Colonic mucosa (tissue), 4 donors: ENCODE measurements around the gene KYNU. TPM values are rescaled to one million over a fixed set of nuclear protein-coding genes. Genes with fewer than 3 reads are reported as not detected.
"Not testable (repeated sequence)": the region's sequence is repeated elsewhere in the genome, so short reads cannot be mapped to it uniquely, and the experiment has no call there.

Experiments used
- DNase-seq: peaks from one replicate; pipeline ENCODE4 v3.0.0-alpha.2; 2020
- H3K27ac ChIP-seq: fragments of 200-600 bp; one replicate; pipeline ENCODE4 v1.8.0; 2021
- H3K27me3 ChIP-seq: fragments of 200-600 bp; one replicate; pipeline ENCODE4 v1.8.0; 2021
- H3K36me3 ChIP-seq: fragments of 200-600 bp; one replicate; pipeline ENCODE4 v1.8.0; 2021
- H3K4me1 ChIP-seq: fragments of 200-600 bp; one replicate; pipeline ENCODE4 v1.8.0; 2021; ENCODE audit warnings: mild to moderate bottlenecking
- H3K4me3 ChIP-seq: fragments of 200-600 bp; one replicate; pipeline ENCODE4 v1.8.0; 2021
- H3K9ac ChIP-seq, 2 donors: one replicate each; pipeline ENCODE4 v1.7.0; 2013; ENCODE audit warnings: control low read depth in 2 of 2, low read depth in 2 of 2, low read length in 2 of 2
- H3K9me3 ChIP-seq: fragments of 200-600 bp; one replicate; pipeline ENCODE4 v1.8.0; 2021
- CTCF ChIP-seq: fragments of 200-600 bp; IDR thresholded peaks from one replicate; pipeline ENCODE4 v1.8.0; 2022; ENCODE audit warnings: antibody characterized with exemption, mild to moderate bottlenecking
- intact Hi-C: fragments of 100-400 bp; cut with DNase I; formaldehyde crosslinking; loops from one replicate; pipeline ENCODE4 v1.14.1; 2022
- total RNA-seq, 2 donors: library from RNA; stranded (reverse); fragmentation: NEBNext Ultra II Directional in 1 of 2; extraction: Animal tissue kit (Norgen Biotek cat#: 25700) in 1 of 2; gene quantifications; one replicate each; pipeline ENCODE4 v1.2.1, GENCODE V29; 2021
- donor health status: healthy.
- donor health status: DM: no; HTN: no; CAD: no.
- donor health status: DM: no; HTN: no; CAD: no.

Gene KYNU
- total RNA-seq, 2 donors from 2014 or later = 0.64 to 2.8 TPM

DNA sequence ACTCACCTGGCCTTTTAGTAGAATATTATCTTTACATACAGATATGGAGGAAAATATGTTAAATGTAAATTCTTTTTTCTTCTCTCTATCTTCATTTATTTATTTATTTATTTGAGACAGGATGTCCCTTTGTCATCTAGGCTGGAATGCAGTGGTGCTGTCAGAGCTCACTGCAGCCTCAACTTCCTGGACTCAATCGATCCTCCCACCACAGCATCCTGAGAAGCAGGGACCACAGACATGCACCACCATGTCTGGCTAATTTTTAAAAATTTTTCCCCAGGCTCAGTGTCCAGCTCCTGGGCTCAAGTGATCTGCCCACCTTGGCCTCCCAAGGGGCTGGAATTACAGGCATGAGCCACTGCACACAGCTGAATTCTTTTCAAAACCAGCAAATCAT is 20.3 kb downstream of the KYNU start:
- no peak for TF ChIP-seq CTCF
- no peaks in the 10 kb centered on the region for H3K9me3 ChIP-seq
- H3K36me3 ChIP-seq = no peaks in the 10 kb centered on the region
- no peak overlapping the region for H3K9ac ChIP-seq
- H3K4me1 ChIP-seq = no peaks in the 10 kb centered on the region
- no peak overlapping the region for H3K27ac ChIP-seq
- H3K27me3 ChIP-seq = no peaks in the 10 kb centered on the region
- no peak for DNase-seq
- intact Hi-C loops = no loop called here
- no peak overlapping the region for H3K4me3 ChIP-seq

DNA sequence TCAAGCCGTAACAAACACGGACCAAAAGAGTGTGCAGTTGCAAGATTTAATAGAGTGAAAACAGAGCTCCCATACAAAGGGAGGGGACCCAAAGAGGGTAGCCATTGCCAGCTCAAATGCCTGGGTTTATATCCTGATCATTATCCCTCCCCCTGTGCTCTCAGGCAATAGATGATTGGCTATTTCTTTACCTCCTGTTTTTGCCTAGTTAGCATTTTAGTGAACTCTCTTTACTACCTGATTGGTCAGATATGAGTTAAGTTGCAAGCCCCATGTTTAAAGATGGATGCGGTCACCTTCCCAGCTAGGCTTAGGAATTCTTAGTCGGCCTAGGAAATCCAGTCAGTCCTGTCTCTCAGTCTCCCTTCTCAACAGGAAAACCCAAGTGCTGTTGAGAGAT is 22.9 kb downstream of the KYNU start:
- H3K9ac ChIP-seq, H3K4me3 ChIP-seq, intact Hi-C loops, H3K4me1 ChIP-seq, H3K27ac ChIP-seq, H3K36me3 ChIP-seq, H3K9me3 ChIP-seq, H3K27me3 ChIP-seq, DNase-seq: not testable (repeated sequence)

DNA sequence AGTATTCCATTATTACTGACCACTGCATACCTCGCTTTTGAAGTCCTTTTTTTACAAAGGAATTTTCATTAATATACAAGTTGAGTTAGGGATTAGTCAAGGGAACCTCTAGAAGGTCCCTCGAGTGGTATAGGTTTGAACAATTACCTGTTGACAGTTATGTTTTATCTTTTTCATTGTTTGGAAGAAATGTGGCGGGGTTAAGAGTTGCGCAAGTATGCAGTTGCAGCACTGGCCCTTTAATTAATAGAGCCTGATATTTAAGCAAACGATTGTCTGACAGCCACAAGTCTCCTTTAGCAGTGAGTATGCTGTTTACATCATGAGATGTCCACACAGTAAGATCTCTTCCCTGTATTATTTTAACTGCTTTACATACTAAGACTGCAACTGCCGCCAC is 24.3 kb downstream of the KYNU start:
- no peak overlapping the region for H3K27ac ChIP-seq
- intact Hi-C loops = no loop called here
- H3K27me3 ChIP-seq = no peaks in the 10 kb centered on the region
- TF ChIP-seq CTCF = no peak
- DNase-seq = no peak
- no peak overlapping the region for H3K4me3 ChIP-seq
- H3K4me1 ChIP-seq = no peaks in the 10 kb centered on the region
- H3K9me3 ChIP-seq = no peaks in the 10 kb centered on the region
- no peak overlapping the region for H3K9ac ChIP-seq
- no peaks in the 10 kb centered on the region for H3K36me3 ChIP-seq

DNA sequence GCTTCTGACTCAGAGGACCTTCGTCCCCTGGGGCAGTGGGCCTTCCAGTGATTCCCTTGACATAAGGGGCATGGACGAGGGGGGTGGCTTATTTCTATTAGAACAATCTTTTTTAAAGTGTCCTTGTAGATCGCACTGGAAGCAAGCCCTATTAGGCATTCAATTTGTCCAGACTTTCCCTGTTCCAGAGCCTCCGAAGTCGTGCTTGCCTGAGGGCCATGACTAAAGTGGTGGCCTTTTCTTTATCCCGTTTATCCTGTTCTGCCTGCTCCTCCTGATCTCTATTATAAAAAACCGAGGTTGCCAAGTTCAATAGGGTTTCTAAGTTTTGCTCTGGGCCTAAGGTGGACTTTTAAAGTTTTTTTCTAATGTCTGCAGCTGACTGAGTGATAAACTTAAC is 26.3 kb downstream of the KYNU start:
- H3K4me1 ChIP-seq, DNase-seq, H3K9me3 ChIP-seq, H3K36me3 ChIP-seq, H3K27ac ChIP-seq, H3K4me3 ChIP-seq, H3K9ac ChIP-seq, H3K27me3 ChIP-seq, intact Hi-C loops: not testable (repeated sequence)

DNA sequence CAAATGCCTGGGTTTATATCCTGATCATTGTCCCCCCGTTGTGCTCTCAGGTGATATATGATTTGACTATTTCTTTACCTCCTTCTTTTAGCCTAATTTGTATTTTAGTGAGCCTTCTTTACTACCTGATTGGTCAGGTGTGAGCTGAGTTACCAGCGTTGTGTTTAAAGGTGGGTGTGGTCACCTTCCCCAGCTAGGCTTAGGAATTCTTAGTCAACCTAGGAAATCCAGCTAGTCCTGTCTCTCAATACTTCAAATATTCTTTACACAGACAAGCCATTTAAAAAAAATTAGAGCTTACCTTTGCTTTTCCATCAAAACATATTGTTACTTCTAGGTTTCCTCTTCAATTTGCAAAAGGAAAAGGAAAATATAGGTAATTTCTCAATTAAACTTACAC is 30.2 kb downstream of the KYNU start:
- DNase-seq = no peak
- TF ChIP-seq CTCF = no peak
- Histone ChIP-seq H3K9me3 (no peaks in the 10 kb centered on the region), H3K36me3 (no peaks in the 10 kb centered on the region), H3K27me3 (no peaks in the 10 kb centered on the region), H3K9ac (no peak overlapping the region), H3K4me3 (no peak overlapping the region), H3K27ac (no peak overlapping the region), H3K4me1 (no peaks in the 10 kb centered on the region)
- intact Hi-C loops = no loop called here

GRCh38 chr2:142914507-142915313 is 37.2 kb downstream of the KYNU start:
- intact Hi-C loops = no loop called here
- TF ChIP-seq CTCF = no peak
- Histone ChIP-seq H3K36me3 (no peaks in the 10 kb centered on the region), H3K27ac (no peak overlapping the region), H3K9me3 (no peaks in the 10 kb centered on the region), H3K9ac (no peak overlapping the region), H3K4me3 (no peak overlapping the region), H3K27me3 (no peaks in the 10 kb centered on the region), H3K4me1 (no peaks in the 10 kb centered on the region)
- DNase-seq = no peak
